Smooth muscle cell of the pulmonary artery (primary cell): Measurements from ENCODE around the gene P2RY2. TPM values are rescaled to one million over a fixed set of nuclear protein-coding genes. Genes with fewer than 3 reads are reported as not detected.

Experiments used
- total RNA-seq: library from RNA; depleted of rRNA; stranded (reverse); fragments of >200 nt; gene quantifications from 2 replicates; pipeline ENCODE4 v1.2.3, GENCODE V29; 2014

The P2RY2 gene
- total RNA-seq, result 0.65 and 0.92 TPM in 2 replicates

GRCh38 chr11:73218106-73218829, at the start of gene P2RY2:
Gene P2RY2 (plus strand): TSS chr11:73218281. CDS start chr11:73234160, 15,879 bp downstream.

GRCh38 chr11:73271936-73272679, 54.0 kb downstream of the P2RY2 start, which contains the start of gene P2RY6:
Gene P2RY6 (plus strand): TSS chr11:73272338. CDS start chr11:73296519, 24,181 bp downstream.

Other genes starting within 250 kb of the P2RY2 start
- 23.7 and 24.7 TPM in 2 replicates for gene FCHSD2, start 76.0 kb upstream of the P2RY2 start, total RNA-seq
- gene P2RY6, start 54.1 kb downstream of the P2RY2 start, total RNA-seq, result 1.5 and 2.5 TPM in 2 replicates
- gene ARHGEF17, start 90.0 kb downstream of the P2RY2 start, total RNA-seq, result 90.2 and 95.1 TPM in 2 replicates
- 5.1 TPM in 2 replicates for gene RELT, start 158.1 kb downstream of the P2RY2 start, total RNA-seq